VCaP (cell line): ENCODE results near the gene DNAJC6.

Experiments used
- H3K27ac ChIP-seq: fragments of 450-650 bp; 2 replicates; pipeline ENCODE4 v1.5.1; 2017
- CTCF ChIP-seq: fragments of 450-650 bp; conservative IDR thresholded peaks from 2 replicates; pipeline ENCODE4 v1.5.1; 2017; ENCODE audit warnings: mild to moderate bottlenecking, moderate library complexity

The DNAJC6 gene

GRCh38 chr1:65360648-65361047 lies 51.3 kb downstream of the DNAJC6 start:
- H3K27ac ChIP-seq: no peak overlapping the region
- TF ChIP-seq CTCF: no peak

GRCh38 chr1:65362545-65362944 lies 53.2 kb downstream of the DNAJC6 start:
- TF ChIP-seq CTCF: no peak
- H3K27ac ChIP-seq: no peak overlapping the region

- no peak overlapping the region for H3K27ac ChIP-seq
- TF ChIP-seq CTCF: no peak
Observed at GRCh38 chr1:65363484-65363883, 54.1 kb downstream of the DNAJC6 start.

- no peak overlapping the region for H3K27ac ChIP-seq
- no peak for TF ChIP-seq CTCF
Observed at GRCh38 chr1:65368403-65368802, 59.1 kb downstream of the DNAJC6 start.

- no peak overlapping the region for H3K27ac ChIP-seq
- no peak for TF ChIP-seq CTCF
Observed at GRCh38 chr1:65371544-65371943, 62.2 kb downstream of the DNAJC6 start.

- TF ChIP-seq CTCF: no peak
- no peak overlapping the region for H3K27ac ChIP-seq
Observed at GRCh38 chr1:65372557-65372956, 63.2 kb downstream of the DNAJC6 start.

- no peak for TF ChIP-seq CTCF
- H3K27ac ChIP-seq: no peak overlapping the region
Observed at GRCh38 chr1:65377496-65378246, 68.3 kb downstream of the DNAJC6 start.
